ENCODE data around the gene SEC24B. TPM values are rescaled to one million over a fixed set of nuclear protein-coding genes. Genes with fewer than 3 reads are reported as not detected.
A peak's percentile ranks its signal among the peaks of the same experiment; 100 is the strongest.
"Not testable (repeated sequence)": the region's sequence is repeated elsewhere in the genome, so short reads cannot be mapped to it uniquely, and the experiment has no call there.

Gene SEC24B
- total RNA-seq, 1 experiment from 2014 or later: 16.7 TPM

DNA sequence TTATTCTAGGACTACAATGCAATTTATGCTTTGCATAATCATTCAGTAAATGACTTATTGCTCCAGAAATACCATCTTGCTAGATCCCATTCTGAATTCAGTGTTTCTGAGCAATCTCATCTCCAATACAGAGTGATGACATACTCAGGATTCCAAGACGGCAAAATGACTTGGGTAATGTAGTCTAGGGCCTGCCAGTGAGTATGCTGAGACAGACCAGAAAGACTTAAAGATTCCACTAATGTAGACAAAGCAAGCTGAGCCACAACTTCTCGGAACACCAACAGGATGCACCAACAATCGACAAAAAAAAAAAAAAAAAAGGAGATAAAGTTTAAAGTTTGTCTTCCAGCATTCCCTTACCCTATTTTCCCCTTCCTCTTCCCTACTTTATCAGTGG is 919 bp upstream of the SEC24B start:
- DNase-seq (ENCODE audit: low spot score): peak; percentile 13

- no peak for DNase-seq (ENCODE audit: low spot score)
These were observed 674 bp downstream of the SEC24B start for GRCh38 chr4:109434007-109434971.

GRCh38 chr4:109435635-109436034 is 2.0 kb downstream of the SEC24B start:
- no peak for DNase-seq (ENCODE audit: low spot score)

- DNase-seq (ENCODE audit: low spot score): no peak
These were observed 2.9 kb downstream of the SEC24B start for GRCh38 chr4:109436504-109436903.

DNA sequence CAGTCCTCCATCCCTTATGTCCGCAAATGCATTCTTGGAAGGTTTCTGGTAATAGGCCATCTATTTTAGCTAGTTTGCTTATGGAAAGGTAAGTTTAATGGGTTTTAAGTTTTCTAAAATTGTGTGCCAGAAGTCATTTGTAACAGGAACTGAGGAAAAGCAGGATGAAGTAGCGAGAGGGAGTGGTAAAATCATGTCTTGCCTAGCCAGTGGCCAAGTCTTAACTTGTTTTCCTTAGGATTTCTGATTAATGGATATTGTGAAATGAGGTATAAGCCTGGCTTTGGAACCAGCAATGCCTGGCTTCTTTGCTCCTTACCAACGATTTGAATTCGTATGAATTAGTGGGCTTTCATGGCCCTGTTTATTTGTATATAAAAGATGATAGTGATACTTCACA is 7.3 kb downstream of the SEC24B start:
- DNase-seq (ENCODE audit: low spot score): no peak

- no peak for DNase-seq (ENCODE audit: low spot score)
These were observed 8.3 kb downstream of the SEC24B start for GRCh38 chr4:109441862-109442458.

- DNase-seq (ENCODE audit: low spot score): no peak
These were observed 10.7 kb downstream of the SEC24B start for GRCh38 chr4:109444182-109444844.

DNA sequence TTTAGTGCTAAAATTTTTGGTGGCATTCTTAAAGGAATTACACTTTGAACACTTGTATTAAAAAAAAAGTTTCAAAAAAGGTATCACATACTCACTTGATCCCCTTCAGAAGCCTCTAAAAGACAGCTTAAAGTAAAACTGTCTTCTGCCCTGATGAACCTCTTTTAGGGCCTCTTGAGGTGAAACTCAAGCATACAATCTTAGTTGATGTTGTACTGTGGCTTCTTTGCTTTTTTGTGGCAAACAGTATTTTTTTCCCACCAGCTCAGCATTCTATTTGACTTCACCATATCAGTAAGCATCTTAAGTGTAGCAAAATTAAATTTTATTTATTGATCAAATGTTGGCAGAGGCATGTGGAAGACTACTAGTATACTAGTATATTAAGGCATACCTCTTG is 13.7 kb downstream of the SEC24B start:
- no peak for DNase-seq (ENCODE audit: low spot score)

GRCh38 chr4:109451544-109452273 is 18.1 kb downstream of the SEC24B start:
- no peak for DNase-seq (ENCODE audit: low spot score)

DNA sequence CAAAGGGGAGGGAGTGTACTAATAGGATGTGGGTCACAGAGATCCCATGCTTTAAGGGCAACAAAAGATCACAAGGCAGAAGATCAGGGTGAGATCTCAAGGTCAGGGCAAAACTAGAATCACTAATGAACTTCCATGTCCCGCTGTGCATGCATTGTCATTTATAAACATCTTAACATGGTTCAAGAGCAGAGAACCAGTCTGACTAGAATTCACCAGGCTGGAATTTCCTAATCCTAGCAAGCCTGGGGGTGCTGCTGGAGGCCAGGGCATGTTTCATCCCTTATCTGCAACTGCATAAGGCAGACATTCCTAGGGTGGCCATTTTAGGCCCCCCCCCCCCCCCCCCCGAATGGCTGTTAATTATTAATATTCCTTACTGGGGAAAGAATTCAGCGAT is 19.5 kb downstream of the SEC24B start:
- not testable (repeated sequence) for DNase-seq (ENCODE audit: low spot score)

- DNase-seq (ENCODE audit: low spot score): no peak
These were observed 28.7 kb downstream of the SEC24B start for GRCh38 chr4:109462297-109462696.

DNA sequence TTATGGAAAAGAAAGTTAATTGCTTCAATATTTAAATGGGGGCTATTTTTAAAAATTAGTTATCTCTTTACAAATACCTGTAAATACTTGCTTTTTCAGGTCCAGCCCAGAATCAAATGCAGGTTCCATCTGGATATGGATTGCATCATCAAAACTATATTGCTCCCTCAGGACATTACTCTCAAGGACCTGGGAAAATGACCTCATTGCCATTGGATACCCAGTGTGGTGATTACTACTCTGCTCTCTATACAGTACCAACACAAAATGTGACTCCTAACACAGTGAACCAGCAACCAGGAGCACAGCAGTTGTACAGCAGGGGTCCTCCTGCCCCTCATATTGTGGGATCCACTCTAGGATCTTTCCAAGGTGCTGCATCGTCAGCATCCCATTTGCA is 29.2 kb downstream of the SEC24B start:
- no peak for DNase-seq (ENCODE audit: low spot score)

- DNase-seq (ENCODE audit: low spot score): no peak
These were observed 31.5 kb downstream of the SEC24B start for GRCh38 chr4:109465069-109465468.

- DNase-seq (ENCODE audit: low spot score): no peak
These were observed 36.3 kb downstream of the SEC24B start for GRCh38 chr4:109469915-109470314.

DNA sequence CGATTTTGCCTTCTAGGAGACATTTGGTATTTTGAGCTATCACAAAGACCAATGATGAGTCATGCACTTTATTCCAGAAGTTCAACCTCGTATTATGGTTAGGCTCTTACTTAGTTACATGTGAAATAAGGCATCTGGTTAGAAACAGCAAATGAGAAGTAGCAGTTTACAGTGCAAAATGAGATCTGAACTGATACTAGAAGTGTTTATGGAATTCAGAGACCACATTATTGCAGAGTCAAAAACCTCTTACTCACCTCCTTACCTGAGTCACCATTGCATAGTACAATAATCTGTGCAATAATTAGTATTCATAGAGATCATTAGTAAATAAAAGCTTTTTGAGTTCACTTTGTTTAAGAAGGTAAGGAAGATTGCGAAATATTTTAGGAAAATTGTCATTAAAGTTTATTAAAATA is 38.7 kb downstream of the SEC24B start:
- peak; percentile 14 for DNase-seq (ENCODE audit: low spot score)

GRCh38 chr4:109473824-109474223 is 40.2 kb downstream of the SEC24B start:
- no peak for DNase-seq (ENCODE audit: low spot score)

DNA sequence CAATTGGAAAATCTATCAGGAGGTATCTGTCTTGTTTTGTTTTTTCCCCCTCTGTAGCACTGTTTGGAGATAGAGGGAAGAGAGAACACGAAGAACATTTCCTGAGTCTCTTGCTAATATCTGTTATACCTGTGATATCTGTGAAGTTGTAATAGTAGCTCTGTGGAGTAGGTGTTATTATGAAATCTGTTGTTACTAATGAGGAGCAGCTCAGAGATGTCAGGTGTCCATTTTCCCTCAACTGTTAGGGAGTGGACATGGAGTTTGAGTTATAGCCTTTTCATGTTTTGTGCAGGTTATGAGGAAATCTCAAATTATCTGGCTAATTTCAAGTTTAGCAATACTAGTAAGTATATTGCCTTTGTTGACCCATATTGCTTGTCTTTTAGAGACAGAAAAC is 52.4 kb downstream of the SEC24B start:
- DNase-seq (ENCODE audit: low spot score): no peak

GRCh38 chr4:109494563-109494962 is 60.9 kb downstream of the SEC24B start:
- DNase-seq (ENCODE audit: low spot score): no peak

GRCh38 chr4:109495514-109495913 is 61.9 kb downstream of the SEC24B start:
- no peak for DNase-seq (ENCODE audit: low spot score)

DNA sequence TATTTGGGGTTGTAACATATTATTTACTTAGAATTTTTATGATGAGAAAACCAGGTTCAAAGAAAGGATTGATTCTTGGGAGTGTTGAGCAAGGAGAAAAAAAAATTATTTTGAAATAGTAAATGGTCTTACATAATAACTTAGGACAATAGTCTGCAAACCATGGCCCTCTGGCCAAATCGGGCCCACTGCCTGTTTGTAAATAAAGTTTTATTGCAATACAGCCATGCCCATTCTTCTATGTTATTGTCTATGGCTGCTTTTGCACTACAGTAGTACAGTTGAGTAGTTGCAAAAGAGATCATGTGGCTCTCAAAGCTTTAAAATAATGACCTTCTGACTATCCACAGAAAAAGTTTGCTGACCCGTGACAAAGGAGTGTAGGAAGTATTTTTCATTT is 63.3 kb downstream of the SEC24B start:
- no peak for DNase-seq (ENCODE audit: low spot score)

GRCh38 chr4:109497511-109497910 is 63.9 kb downstream of the SEC24B start:
- no peak for DNase-seq (ENCODE audit: low spot score)

GRCh38 chr4:109499513-109499912 is 65.9 kb downstream of the SEC24B start:
- no peak for DNase-seq (ENCODE audit: low spot score)

Data from A172 (cell line).